ENCODE measurements around the gene TSHZ2. TPM values are rescaled to one million over a fixed set of nuclear protein-coding genes. Genes with fewer than 3 reads are reported as not detected.

The TSHZ2 gene
- total and polyA plus RNA-seq, 2 donors (not counting 3 experiments of a cell fraction or from before 2014, with no cell fraction given), result not detected

DNA sequence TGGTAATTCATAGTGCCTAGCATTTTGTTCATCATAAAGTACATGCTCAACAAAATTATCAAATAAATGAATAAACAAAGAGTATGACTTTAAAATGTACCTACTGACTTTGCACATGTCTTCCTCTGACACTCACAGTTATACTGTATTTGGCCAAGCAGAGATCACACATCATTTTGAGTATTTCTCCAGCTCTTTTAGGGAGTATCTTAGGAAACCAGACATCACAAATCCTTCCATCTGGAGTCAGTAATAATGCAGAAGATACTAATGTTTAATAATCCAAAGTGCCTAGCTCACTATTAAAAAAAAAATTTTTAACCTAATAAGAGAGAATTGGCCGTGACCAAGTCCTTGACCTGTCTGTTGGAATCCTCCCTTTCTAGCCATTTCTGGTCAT lies 466.9 kb downstream of the TSHZ2 start:
- intact Hi-C loops (cut with micrococcal nuclease), result no loop called here
- H4K20me1 ChIP-seq (replicated peaks; ENCODE audit: control insufficient read depth, extremely low read depth, insufficient read depth, low read length), result no peaks in the 10 kb centered on the region

More for the DNA sequence above, 466.9 kb downstream of the TSHZ2 start:
- no peaks in the 10 kb centered on the region for H3K4me1 ChIP-seq (ENCODE audit: control insufficient read depth, extremely low read depth, insufficient read depth, low read length)
- H3K9me3 ChIP-seq (replicated peaks; ENCODE audit: control insufficient read depth, insufficient read depth, low read length), result peaks cover 2% of the 10 kb centered on the region
- no peak overlapping the region for H3K9ac ChIP-seq (replicated peaks; ENCODE audit: extremely low read depth, insufficient read depth, low read length)
- dilution Hi-C loops (cut with MboI; ENCODE audit: extremely low pct_ligation_motif_present, low sequenced_read_pairs), result no loop called here
- no peak overlapping the region for H3K27ac ChIP-seq (ENCODE audit: insufficient read depth, low read depth, low read length)
- DNase-seq (ENCODE audit: low read depth, low spot score) (no peak), FAIRE-seq (no peak)
- no peak overlapping the region for H2AFZ ChIP-seq (ENCODE audit: low read depth, low read length)
- H3K4me2 ChIP-seq (ENCODE audit: insufficient read depth, low read length), result no peak overlapping the region
- no peak overlapping the region for H3K4me3 ChIP-seq (replicated peaks in 1 of 3; ENCODE audit: insufficient read depth in 1 of 3, low read depth in 1 of 3, low read length in 3 of 3)
- BruUV-seq (replicated peaks), result no TSS peak
- H3K9me1 ChIP-seq (replicated peaks; ENCODE audit: control insufficient read depth, extremely low read depth, insufficient read depth, low read length), result no peaks in the 10 kb centered on the region
- CTCF ChIA-PET, result no interaction called here
- no peaks in the 10 kb centered on the region for H3K36me3 ChIP-seq (ENCODE audit: control insufficient read depth in 2 of 2, extremely low read depth in 1 of 2, insufficient read depth in 2 of 2, low read length in 2 of 2)
- H3K27me3 ChIP-seq (ENCODE audit: control insufficient read depth in 2 of 2, insufficient read depth in 2 of 2, low read length in 2 of 2), result no peaks in the 10 kb centered on the region
- H3K79me2 ChIP-seq (ENCODE audit: control insufficient read depth, insufficient read depth, low read length), result no peaks in the 10 kb centered on the region
- POLR2A ChIA-PET, result no interaction called here
- TF ChIP-seq JUN (IDR thresholded peaks at IDR 0.05; ENCODE audit: borderline replicate concordance, insufficient read depth, insufficient read length, low read depth) (no peak), POLR2A (IDR thresholded peaks at IDR 0.05; ENCODE audit: low read depth, low read length) (no peak), EZH2 (IDR thresholded peaks at IDR 0.05; ENCODE audit: borderline replicate concordance, low read depth, low read length, severe bottlenecking) (no peak), POLR2AphosphoS5 (IDR thresholded peaks at IDR 0.05; ENCODE audit: insufficient read depth, low read depth, low read length) (no peak), MYC (IDR thresholded peaks at IDR 0.05; ENCODE audit: low read depth, low read length) (no peak), FOS (IDR thresholded peaks at IDR 0.05; ENCODE audit: borderline replicate concordance, insufficient read depth, low read length) (no peak), GATA2 (IDR thresholded peaks at IDR 0.05; ENCODE audit: insufficient read depth, insufficient read length, low read depth, low read length) (no peak)
- TF ChIP-seq, protein P1, sequence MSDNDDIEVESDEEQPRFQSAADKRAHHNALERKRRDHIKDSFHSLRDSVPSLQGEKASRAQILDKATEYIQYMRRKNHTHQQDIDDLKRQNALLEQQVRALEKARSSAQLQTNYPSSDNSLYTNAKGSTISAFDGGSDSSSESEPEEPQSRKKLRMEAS (IDR thresholded peaks at IDR 0.05; ENCODE audit: insufficient read depth, insufficient read length), result no peak
- TF ChIP-seq, protein P2, sequence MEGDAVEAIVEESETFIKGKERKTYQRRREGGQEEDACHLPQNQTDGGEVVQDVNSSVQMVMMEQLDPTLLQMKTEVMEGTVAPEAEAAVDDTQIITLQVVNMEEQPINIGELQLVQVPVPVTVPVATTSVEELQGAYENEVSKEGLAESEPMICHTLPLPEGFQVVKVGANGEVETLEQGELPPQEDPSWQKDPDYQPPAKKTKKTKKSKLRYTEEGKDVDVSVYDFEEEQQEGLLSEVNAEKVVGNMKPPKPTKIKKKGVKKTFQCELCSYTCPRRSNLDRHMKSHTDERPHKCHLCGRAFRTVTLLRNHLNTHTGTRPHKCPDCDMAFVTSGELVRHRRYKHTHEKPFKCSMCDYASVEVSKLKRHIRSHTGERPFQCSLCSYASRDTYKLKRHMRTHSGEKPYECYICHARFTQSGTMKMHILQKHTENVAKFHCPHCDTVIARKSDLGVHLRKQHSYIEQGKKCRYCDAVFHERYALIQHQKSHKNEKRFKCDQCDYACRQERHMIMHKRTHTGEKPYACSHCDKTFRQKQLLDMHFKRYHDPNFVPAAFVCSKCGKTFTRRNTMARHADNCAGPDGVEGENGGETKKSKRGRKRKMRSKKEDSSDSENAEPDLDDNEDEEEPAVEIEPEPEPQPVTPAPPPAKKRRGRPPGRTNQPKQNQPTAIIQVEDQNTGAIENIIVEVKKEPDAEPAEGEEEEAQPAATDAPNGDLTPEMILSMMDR (IDR thresholded peaks at IDR 0.05; ENCODE audit: extremely low read depth in 1 of 2, insufficient read depth in 1 of 2, low read depth in 1 of 2, low read length in 2 of 2), result no peak
